ENCODE data around the gene SLC35F1.

- TF ChIP-seq CTCF (IDR thresholded peaks at IDR 0.05) = no peak
- TF ChIP-seq POLR2A (IDR thresholded peaks at IDR 0.05) = no peak
Measured at GRCh38 chr6:118248171-118248570, 341.1 kb downstream of the SLC35F1 start.

Data from upper lobe of left lung (tissue), 4 donors.